ENCODE data around the gene PNPLA2.

PNPLA2 gene

DNA sequence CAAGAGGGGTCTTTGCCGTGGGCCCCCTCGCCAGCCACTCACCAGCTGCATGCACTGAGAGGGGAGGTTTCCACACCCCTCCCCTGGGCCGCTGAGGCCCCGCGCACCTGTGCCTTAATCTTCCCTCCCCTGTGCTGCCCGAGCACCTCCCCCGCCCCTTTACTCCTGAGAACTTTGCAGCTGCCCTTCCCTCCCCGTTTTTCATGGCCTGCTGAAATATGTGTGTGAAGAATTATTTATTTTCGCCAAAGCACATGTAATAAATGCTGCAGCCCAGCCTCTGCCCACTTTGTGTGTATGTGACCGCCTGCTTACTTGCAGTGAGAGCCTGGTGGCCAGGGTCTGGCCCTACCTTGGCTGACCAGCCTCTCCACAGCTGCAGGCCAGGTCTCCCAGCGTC is 6.2 kb downstream of the PNPLA2 start:
- no peak for TF ChIP-seq CTCF (conservative IDR thresholded peaks at IDR 0.05)
- peak overlapping the region; percentile 95 for H3K27ac ChIP-seq

DNA sequence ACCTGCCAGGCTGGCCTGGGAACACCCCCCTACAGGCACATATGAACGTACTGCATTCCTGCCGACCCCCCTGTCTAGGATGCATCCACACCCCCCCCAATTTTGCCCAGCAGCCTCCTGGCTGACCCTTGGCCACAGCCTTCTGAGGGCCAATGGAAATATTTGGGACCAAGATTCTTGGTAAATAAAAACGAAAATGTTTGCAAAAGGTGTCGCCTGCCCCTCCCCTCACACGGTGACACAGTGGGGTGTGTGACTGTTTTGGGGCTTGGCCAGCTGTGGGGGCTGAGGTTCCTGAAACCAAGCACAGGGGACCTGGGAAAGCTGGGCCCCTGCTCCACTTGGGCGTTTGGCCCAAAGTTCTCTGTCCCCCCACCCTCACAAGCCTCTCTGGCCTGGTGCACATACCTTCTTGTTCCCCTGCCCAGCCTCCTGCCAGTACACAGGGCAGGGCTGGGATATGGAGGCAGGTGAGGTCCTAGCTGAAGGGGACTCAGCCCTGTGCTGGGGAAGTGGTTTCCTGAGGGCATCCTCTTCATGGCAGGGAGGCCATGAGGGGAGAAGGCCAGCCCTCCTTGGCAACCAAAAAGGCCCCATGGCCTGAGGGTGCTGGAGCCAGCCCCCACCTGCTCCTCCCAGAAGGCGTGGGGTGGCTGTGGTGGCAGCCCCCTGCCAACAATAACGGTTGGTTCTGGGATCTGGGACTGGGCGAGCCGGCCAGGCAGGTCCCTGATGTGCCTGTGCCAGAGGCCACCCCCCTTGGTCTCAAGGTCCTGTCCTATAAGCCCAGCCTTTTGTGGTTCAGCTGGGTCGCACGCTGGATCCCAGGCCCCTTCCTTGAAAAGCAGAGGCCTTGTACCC is 6.9 kb downstream of the PNPLA2 start:
- peak overlapping the region; percentile 95 for H3K27ac ChIP-seq
- no peak for TF ChIP-seq CTCF (conservative IDR thresholded peaks at IDR 0.05)

DNA sequence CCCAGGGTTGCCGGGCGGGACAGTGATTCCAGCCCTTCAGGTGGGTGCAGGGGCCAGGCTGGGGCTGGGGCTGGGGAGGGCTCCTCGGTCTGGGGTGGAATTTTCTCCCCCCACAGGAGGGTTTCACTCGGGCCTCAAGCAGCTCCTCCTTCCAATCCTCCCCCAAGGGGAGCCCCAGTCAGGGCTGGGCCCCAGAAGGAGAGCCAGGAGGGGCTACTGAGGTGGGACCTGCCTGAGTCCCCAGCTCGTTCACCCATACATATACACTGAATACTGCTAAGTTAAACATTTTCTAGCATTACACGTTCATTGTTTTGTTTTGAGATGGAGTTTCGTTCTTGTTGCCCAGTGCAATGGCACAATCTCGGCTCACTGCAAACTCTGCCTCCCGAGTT is 7.5 kb downstream of the PNPLA2 start:
- no peak for TF ChIP-seq CTCF (conservative IDR thresholded peaks at IDR 0.05)
- peak overlapping the region; percentile 95 for H3K27ac ChIP-seq

- peak overlapping the region; percentile 95 for H3K27ac ChIP-seq
- no peak for TF ChIP-seq CTCF (conservative IDR thresholded peaks at IDR 0.05)
These were observed 8.1 kb downstream of the PNPLA2 start for GRCh38 chr11:826836-827145.

DNA sequence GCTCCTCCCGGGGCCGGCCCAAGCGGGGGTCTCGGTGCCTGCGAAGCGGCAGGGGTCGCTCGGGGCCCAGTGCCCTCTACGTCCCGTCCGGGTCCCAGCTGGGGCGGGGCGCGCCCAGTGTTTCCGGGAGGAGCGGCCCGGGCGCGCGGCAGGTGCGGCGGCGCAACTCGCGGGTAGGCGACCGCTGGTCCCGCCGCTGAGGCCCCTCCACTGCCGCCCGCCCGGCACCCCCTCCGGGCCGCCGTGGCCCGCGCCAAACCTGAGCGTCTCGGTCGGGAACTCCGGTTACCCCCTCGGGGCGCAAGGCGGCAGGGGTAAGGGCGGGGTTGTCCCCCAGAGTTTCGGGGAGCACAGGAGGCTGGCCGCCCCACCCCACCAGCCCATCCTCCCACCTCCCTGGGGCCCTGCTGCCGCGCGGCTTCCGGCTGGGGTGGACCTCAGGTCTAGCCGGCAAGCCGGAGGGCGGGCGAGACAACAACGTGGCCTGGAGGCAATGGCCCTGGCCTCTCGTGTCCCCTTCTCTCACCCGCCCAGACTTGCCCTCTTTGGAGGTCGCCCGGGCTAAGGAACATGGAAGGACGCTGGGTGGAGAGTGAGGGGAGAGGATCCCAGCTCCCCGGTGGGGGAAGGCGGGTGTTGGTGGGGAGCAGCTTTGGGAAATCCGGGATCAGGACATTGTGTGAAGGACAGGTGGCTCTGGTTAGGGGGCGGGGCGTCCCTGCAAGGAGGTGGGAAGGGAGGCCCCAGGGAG is 8.6 kb downstream of the PNPLA2 start:
- peak overlapping the region; percentile 95 for H3K27ac ChIP-seq
- TF ChIP-seq CTCF (conservative IDR thresholded peaks at IDR 0.05): no peak

DNA sequence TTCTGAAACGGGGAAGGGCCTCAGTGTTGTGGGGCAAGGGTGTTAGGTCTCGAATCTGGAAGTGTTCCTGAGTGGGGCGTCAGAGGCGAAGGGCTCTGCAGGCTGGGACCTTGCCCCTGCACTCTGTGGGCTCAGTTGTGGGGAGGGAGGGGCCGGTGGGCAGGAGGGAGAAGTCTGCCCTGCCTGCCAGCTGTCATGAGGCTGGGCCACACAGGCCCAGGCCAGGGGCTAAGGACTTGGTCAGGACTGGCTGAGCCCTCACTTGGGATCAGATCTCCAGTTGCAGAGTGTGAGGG is 9.1 kb downstream of the PNPLA2 start, which contains the start of gene CRACR2B:
Gene CRACR2B (plus strand): TSS at position 23 of the 296 bp plus-strand sequence. CDS start 689 bp downstream, outside the sequence.
- H3K27ac ChIP-seq: peak within 1 kb of the TSS; percentile 95
- TF ChIP-seq CTCF (conservative IDR thresholded peaks at IDR 0.05): no peak

GRCh38 chr11:828506-829175 is 9.9 kb downstream of the PNPLA2 start:
- TF ChIP-seq CTCF (conservative IDR thresholded peaks at IDR 0.05): no peak
- H3K27ac ChIP-seq: peak overlapping the region; percentile 95

All from VCaP (cell line).